WTC11 (cell line): Measurements from ENCODE around the gene SYNGAP1. TPM values are rescaled to one million over a fixed set of nuclear protein-coding genes. Genes with fewer than 3 reads are reported as not detected.
A peak's percentile ranks its signal among the peaks of the same experiment; 100 is the strongest.

ENCODE experiments used
- ATAC-seq: fragments of 200-7000 bp; cut with Tn5 transposase; 2 replicates; pipeline ENCODE4 v1.10.0; 2021; ENCODE audit warnings: mild to moderate bottlenecking, moderate library complexity
- CTCF ChIA-PET: fragments of 300-600 bp; sonication (Branson Sonifier 250); formaldehyde crosslinking; loops from one replicate; lab custom pipeline; 2021; ENCODE audit warnings: antibody characterized with exemption; lab: Charles Lee
- POLR2A ChIA-PET: fragments of 350-600 bp; sonication (Branson Sonifier 250); formaldehyde crosslinking; loops from one replicate; lab custom pipeline; 2021; ENCODE audit warnings: antibody characterized with exemption; lab: Charles Lee
- DNase-seq: peaks from one replicate; pipeline ENCODE4 v3.0.0; 2021; ENCODE audit warnings: low spot score
- H3K27ac Mint-ChIP-seq: 2 replicates; pipeline ENCODE4 v1.8.0; 2021; ENCODE audit warnings: mixed read lengths
- H3K27me3 Mint-ChIP-seq: 2 replicates; pipeline ENCODE4 v1.8.0; 2021; ENCODE audit warnings: low read depth, mild to moderate bottlenecking, moderate library complexity, mixed read lengths
- H3K36me3 Mint-ChIP-seq: 2 replicates; pipeline ENCODE4 v1.8.0; 2021; ENCODE audit warnings: mixed read lengths
- H3K4me1 Mint-ChIP-seq: 2 replicates; pipeline ENCODE4 v1.8.0; 2022; ENCODE audit warnings: mixed read lengths
- H3K4me3 Mint-ChIP-seq: 2 replicates; pipeline ENCODE4 v1.8.0; 2021; ENCODE audit warnings: mild to moderate bottlenecking, moderate library complexity, mixed read lengths
- H3K9me3 Mint-ChIP-seq: 2 replicates; pipeline ENCODE4 v1.8.0; 2021; ENCODE audit warnings: mixed read lengths
- AFF4 ChIP-seq: sonication (generic); formaldehyde crosslinking; IDR thresholded peaks from 2 replicates; pipeline ENCODE4 v1.8.1; 2023; ENCODE audit warnings: mild to moderate bottlenecking, missing genetic modification reagents, borderline replicate concordance
- ATF6 ChIP-seq: sonication (generic); formaldehyde crosslinking; IDR thresholded peaks from 2 replicates; pipeline ENCODE4 v1.8.1; 2023; ENCODE audit warnings: mild to moderate bottlenecking, missing genetic modification reagents
- IRF2 ChIP-seq: sonication (generic); formaldehyde crosslinking; IDR thresholded peaks from 2 replicates; pipeline ENCODE4 v1.8.0; 2022; ENCODE audit warnings: low read depth, missing genetic modification reagents, borderline replicate concordance
- JAZF1 ChIP-seq: fragments of 250-450 bp; sonication (Bioruptor Pico); IDR thresholded peaks from 2 replicates; pipeline ENCODE4 v1.9.0; 2021; ENCODE audit warnings: moderate library complexity, mild to moderate bottlenecking, inconsistent platforms
- JUN ChIP-seq: sonication (generic); formaldehyde crosslinking; IDR thresholded peaks from 2 replicates; pipeline ENCODE4 v1.8.0; 2023; ENCODE audit warnings: mild to moderate bottlenecking, missing genetic modification reagents
- NFYB ChIP-seq: sonication (generic); formaldehyde crosslinking; conservative IDR thresholded peaks from 2 replicates; pipeline ENCODE4 v1.8.0; 2022; ENCODE audit warnings: low read depth, missing genetic modification reagents
- NR1H2 ChIP-seq: sonication (generic); formaldehyde crosslinking; IDR thresholded peaks from 2 replicates; pipeline ENCODE4 v1.9.0; 2021; ENCODE audit warnings: mild to moderate bottlenecking, moderate library complexity, missing genetic modification reagents
- PREB ChIP-seq: sonication (generic); formaldehyde crosslinking; IDR thresholded peaks from 2 replicates; pipeline ENCODE4 v1.8.1; 2022; ENCODE audit warnings: mild to moderate bottlenecking, missing genetic modification reagents, moderate library complexity, borderline replicate concordance
- RORB ChIP-seq: fragments of 250-450 bp; sonication (Bioruptor Pico); IDR thresholded peaks from 2 replicates; pipeline ENCODE4 v1.9.0; 2021; ENCODE audit warnings: mild to moderate bottlenecking
- SMAD3 ChIP-seq: sonication (generic); formaldehyde crosslinking; IDR thresholded peaks from 2 replicates; pipeline ENCODE4 v1.8.0; 2022; ENCODE audit warnings: missing genetic modification reagents, mild to moderate bottlenecking, borderline replicate concordance
- ZBTB21 ChIP-seq: sonication (generic); formaldehyde crosslinking; IDR thresholded peaks from 2 replicates; pipeline ENCODE4 v1.8.1; 2023; ENCODE audit warnings: mild to moderate bottlenecking, missing genetic modification reagents, borderline replicate concordance
- total RNA-seq: library from RNA; stranded (reverse); gene quantifications from 3 replicates; pipeline ENCODE4 v1.2.3, GENCODE V29; 2021
- TF ChIP-seq, protein P1 (sequence below): sonication (generic); formaldehyde crosslinking; IDR thresholded peaks from 2 replicates; pipeline ENCODE4 v1.8.1; 2022; ENCODE audit warnings: low read depth, mild to moderate bottlenecking, moderate library complexity, missing genetic modification reagents, borderline replicate concordance

The SYNGAP1 gene
- total RNA-seq, 1 experiment from 2014 or later, result 139 TPM

DNA sequence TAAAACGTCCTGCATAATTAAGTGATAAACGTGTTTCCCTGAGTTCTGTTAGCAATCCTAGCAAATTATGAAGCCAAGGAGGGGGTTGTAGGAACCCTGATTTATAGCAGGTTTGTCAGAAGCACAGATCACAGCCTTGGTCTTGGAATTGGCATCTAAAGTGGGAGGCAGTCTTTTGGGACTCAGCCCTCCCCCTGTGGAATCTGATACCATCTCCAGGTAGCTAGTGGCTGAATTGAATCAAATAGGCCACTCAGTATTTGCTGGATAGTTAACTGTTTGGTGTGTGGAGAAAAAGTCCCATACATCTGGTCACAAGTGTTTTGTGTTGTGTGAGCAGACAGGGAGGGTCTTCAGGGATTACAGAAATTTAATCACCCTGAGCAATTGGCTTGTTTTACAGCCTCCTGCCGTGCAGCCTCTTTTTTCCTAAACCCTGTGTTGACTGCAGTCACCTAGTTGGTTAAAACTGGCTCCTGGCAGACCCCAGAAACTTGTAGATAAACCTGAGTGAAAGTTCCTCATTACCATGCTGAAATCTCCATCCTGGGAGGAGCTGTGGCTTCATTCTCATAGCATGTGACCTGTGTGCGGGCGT is 47.2 kb upstream of the SYNGAP1 start (continued):
- TF ChIP-seq JUN (CRISPR knock-in tag) (no peak), JAZF1 (CRISPR knock-in tag) (no peak)
- TF ChIP-seq, protein P1, sequence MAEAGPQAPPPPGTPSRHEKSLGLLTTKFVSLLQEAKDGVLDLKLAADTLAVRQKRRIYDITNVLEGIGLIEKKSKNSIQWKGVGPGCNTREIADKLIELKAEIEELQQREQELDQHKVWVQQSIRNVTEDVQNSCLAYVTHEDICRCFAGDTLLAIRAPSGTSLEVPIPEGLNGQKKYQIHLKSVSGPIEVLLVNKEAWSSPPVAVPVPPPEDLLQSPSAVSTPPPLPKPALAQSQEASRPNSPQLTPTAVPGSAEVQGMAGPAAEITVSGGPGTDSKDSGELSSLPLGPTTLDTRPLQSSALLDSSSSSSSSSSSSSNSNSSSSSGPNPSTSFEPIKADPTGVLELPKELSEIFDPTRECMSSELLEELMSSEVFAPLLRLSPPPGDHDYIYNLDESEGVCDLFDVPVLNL, result no peak

DNA sequence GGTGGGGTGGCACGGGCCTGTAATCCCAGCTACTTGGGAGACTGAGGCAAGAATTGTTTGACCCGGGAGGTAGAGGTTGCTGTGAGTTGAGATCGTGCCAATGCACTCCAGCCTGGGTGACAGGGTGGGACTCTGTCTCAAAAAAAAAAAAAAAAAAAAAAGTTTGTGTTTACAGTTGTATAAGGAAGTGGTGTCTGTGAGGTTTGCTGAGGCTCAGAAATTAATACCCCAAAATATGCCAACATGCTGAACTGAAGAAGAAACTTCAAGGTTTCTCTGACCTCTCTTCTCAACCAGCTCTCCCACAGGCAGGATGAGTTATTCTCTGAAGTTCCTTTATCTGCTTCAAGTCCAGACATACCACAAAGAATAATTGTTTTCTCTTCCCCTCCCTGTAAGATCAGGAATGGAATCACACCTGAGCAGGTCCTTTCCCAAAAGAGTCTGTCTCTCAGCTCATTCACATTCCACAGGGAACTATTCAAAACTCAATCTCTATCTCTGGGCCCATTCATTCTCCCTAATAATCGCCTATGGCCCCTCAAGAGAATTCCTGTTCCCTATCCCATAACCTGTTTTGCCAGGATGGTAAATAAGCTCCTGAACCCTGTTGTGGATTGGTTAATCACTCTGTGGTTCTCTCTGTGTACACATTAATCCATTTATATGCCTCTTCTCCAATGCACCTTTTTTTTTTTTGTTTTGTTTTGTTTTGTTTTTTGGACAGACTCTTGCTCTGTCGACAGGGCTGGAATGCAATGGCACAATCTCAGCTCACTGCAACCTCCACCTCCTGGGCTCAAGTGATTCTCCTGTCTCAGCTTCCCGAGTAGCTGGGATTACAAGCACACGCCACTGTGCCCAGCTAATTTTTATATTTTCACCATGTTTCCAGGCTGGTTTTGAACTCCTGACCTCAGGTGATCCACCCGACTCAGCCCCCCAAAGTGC is 45.6 kb upstream of the SYNGAP1 start:
- ChIA-PET POLR2A (interaction anchor here (0.7 kb wide), 1 partner anchor 262 kb away, joined by 3 read pairs; no protein-coding TSS in a partner anchor), CTCF (interaction anchor here (0.6 to 2.4 kb wide), 6 partner anchors 9 to 733 kb away, joined by 3 to 10 read pairs (median 3); partner anchors contain the start of gene CUTA)
- Mint-ChIP-seq H3K4me1 (peaks cover 34% of the 10 kb centered on the region), H3K27me3 (no peaks in the 10 kb centered on the region), H3K36me3 (no peaks in the 10 kb centered on the region), H3K9me3 (no peaks in the 10 kb centered on the region), H3K4me3 (no peak overlapping the region), H3K27ac (peak overlapping the region; percentile 14)
- ATAC-seq, result no peak
- TF ChIP-seq ZBTB21 (CRISPR knock-in tag), result no peak
- DNase-seq, result no peak

GRCh38 chr6:33375143-33375671 is 44.7 kb upstream of the SYNGAP1 start:
- ATAC-seq, result no peak
- no peak for DNase-seq
- Mint-ChIP-seq H3K27ac (no peak overlapping the region), H3K9me3 (no peaks in the 10 kb centered on the region), H3K4me3 (no peak overlapping the region), H3K27me3 (no peaks in the 10 kb centered on the region; the same call in 1 of the 2 replicates), H3K4me1 (peaks cover 34% of the 10 kb centered on the region), H3K36me3 (no peaks in the 10 kb centered on the region)
- CTCF ChIA-PET, result interaction anchor here (0.6 to 2.4 kb wide), 5 partner anchors 10 to 1067 kb away, joined by 3 to 10 read pairs (median 3); partner anchors contain the start of gene CUTA
- POLR2A ChIA-PET, result no interaction called here
- no peak for TF ChIP-seq NR1H2 (CRISPR knock-in tag)
- TF ChIP-seq SMAD3 (CRISPR knock-in tag), result no peak
- no peak for TF ChIP-seq PREB (CRISPR knock-in tag)
- TF ChIP-seq RORB (CRISPR knock-in tag), result no peak
- TF ChIP-seq IRF2, result no peak
- TF ChIP-seq NFYB (CRISPR knock-in tag), result no peak
- TF ChIP-seq ATF6 (CRISPR knock-in tag), result no peak
- no peak for TF ChIP-seq AFF4
